Measurements from ENCODE around the gene LRRC75A.
"Not testable (repeated sequence)": the region's sequence is repeated elsewhere in the genome, so short reads cannot be mapped to it uniquely, and the experiment has no call there.

The LRRC75A gene

DNA sequence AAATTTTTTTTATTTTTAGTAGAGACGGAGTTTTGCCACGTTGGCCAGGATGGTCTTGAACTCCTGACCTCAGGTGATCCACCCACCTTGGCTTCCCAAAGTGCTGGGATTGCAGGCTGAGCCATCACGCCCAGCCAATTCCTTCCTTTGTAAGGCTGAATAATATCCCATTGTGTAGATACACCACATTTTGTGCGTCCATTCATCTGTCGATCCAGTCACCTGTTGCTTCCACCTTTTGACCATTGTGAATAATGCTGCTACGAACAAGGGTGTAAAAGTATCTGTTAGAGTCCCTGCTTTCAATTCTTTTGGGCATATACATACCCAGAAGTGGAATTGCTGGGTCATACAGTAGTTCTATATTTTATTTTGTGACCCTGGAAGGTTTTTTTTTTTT is 61.3 kb downstream of the LRRC75A start:
- DNase-seq (ENCODE audit: low spot score): no peak

DNA sequence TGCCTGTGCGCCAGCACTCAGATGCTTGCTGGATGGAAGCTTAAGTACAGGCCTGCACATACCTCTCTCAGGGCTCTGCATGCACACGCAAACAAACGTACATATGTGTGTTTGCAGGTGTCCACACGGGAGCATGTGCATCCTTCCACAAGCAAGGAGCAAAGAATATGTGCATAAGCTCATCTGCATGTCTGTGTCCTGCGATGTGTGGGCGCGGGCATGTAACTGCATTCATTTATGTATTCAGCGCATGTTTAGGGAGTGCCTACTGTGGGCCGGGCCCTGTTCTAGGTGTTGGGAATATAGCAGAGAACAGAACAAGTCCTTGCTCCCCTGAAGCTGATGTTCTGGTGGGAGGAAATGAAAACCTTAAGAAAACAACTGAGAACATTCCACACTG is 62.9 kb downstream of the LRRC75A start:
- no peak for DNase-seq (ENCODE audit: low spot score)

DNA sequence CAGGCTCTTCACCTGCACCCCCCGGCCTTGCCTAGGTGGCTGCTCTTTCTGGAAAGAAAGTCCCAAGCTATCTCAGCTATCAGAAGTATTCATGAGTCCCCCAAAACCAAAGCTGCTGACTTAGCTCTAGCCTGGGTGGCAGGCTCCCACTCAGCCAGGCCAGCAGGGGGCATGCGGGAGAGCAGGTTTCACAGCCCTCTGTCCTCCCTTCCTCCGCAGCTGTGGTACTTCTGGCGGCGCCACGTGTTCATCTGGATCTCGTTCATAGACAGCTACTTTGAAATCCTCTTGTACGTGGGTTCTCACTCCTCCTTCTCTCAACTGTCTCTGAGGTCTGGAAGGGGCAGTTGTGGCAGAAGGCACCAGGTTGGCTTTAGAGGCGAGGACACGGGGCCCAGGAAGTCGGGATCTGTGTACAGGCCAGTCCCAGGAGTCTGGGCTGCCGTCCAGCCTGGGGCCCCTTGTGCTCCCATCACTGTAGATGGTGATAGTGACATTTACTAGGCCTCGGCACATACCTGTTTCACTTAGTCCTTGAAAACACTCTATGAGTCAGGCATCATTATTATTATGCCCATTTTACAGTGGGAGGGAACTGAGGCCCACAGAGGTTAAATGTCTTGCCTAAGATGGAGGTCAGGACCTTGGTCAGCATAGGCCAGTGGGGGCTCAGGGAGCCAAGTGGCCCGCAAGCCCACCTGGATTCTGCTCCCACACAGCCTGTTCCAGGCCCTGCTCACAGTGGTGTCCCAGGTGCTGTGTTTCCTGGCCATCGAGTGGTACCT is 63.7 kb downstream of the LRRC75A start:
- no peak for DNase-seq (ENCODE audit: low spot score)

DNA sequence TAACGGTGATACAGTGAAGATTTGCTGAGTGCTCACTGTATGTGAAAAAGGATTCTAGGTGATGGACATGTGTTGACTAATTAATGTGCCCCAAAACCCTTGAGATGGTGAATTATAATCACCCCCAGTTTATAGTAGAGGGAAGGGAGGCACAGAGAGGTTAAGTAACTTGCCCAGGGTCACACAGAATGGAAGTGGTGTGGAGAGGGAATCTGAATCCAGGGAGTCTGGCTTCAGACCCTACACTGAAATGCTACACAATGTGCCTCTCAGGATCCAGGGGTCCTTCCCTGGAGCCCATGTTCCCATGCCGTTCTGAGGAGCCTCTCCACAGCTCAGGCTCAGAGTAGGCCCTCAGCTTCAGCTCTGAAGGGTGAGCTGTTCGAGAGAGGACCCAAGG is 65.0 kb downstream of the LRRC75A start:
- no peak for DNase-seq (ENCODE audit: low spot score)

DNA sequence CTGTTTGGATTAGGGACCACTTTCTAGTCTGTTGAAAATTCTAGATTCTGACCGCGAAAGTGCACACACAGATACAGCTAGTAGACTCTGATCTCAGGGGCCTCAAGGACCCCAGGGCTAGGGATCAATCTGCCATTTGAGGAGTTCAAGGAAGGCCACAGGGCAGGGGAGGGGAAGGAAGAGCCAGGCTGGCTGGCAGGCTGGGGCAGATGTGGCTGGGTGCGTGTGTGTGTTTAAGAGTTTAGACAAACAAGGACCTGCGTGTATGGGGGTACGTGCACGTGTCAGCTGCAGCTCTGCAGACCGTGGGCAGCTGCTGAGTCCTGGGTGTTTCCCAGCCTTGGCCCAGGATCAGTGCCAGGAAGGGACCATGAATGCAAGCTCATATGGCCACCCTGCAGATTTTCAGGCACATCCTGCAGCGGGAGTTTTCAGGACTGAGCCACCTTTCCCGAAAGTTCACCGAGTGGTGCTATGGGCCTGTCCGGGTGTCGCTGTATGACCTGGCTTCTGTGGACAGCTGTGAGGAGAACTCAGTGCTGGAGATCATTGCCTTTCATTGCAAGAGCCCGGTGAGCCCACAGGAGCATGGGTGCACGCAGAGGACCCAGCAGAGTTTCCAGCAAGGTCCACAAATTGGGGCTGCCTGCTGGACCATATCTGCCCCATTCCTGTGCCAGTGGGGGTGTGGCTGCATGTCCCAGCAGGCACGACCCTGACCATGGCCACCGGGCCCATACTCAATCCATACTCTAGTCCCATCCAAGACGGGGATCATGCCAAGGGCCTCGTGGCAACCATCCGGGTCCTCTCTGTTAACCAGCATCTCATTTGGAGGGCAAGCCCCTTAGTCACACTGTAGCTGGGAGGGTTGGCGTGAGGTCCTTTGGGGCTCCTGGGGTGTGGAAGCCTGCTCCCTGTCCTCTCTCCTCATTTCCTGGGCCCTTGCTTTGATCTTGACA is 66.0 kb downstream of the LRRC75A start:
- no peak for DNase-seq (ENCODE audit: low spot score)

DNA sequence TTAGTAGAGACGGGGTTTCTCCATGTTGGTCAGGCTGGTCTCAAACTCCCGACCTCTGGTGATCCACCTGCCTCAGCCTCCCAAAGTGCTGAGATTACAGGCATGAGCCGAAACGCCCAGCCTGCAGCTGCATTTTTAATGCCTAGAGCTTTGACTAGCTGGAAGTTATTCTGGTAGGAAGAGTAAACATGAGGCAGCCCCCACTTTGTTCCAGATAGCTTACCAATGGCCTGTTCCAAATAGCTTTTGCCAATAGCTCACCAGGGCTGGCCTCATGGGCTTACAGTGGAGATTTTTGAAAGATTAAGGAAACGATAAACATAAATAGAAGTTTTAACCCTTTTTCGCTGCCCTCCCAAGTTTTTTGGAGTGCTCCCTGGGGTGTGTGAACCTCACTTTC is 66.8 kb downstream of the LRRC75A start:
- no peak for DNase-seq (ENCODE audit: low spot score)

DNA sequence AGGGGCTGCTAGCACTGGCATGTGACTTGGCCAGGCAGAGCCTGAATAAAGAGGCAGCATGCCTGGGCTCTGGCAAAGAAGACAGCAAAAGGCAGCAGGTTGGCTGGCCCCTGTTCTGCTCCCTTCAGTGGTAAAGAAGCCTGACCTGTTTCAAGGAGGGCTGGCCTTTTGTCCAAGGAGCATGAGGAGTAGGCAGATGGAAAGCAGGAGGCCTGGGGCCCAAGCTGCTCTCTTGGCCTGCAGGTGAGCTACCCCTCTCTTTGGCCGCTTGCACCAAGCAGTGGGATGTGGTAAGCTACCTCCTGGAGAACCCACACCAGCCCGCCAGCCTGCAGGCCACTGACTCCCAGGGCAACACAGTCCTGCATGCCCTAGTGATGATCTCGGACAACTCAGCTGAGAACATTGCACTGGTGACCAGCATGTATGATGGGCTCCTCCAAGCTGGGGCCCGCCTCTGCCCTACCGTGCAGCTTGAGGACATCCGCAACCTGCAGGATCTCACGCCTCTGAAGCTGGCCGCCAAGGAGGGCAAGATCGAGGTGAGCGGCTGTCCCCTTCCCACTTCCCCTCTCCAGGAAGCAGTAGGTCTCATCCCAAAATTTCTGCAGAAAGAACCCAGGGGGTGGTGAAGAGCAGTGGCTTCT is 68.6 kb downstream of the LRRC75A start:
- DNase-seq (ENCODE audit: low spot score): no peak

DNA sequence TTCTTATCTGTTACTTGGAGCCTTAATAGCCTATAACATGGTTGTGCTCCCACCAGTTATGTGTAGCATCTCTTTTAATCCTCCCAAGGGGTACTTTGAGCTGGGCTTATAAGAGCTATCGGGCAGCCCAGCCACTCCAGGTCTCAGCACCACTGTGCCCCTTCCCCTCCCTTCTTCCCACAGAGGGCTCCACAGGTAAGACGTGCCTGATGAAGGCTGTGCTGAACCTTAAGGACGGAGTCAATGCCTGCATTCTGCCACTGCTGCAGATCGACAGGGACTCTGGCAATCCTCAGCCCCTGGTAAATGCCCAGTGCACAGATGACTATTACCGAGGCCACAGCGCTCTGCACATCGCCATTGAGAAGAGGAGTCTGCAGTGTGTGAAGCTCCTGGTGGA is 69.6 kb downstream of the LRRC75A start:
- DNase-seq (ENCODE audit: low spot score): no peak

DNA sequence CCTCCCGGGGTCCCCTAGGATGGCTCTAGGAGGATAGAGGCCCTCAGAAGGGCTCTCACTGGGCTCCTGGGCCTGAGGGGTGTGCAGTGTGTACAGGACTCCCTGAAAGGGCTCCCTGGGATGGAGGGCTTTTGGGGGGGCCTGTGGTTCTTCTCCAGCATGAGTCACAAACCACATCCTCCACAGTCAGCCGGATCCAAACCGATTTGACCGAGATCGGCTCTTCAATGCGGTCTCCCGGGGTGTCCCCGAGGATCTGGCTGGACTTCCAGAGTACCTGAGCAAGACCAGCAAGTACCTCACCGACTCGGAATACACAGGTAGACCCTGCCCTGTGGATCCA is 72.1 kb downstream of the LRRC75A start:
- no peak for DNase-seq (ENCODE audit: low spot score)

DNA sequence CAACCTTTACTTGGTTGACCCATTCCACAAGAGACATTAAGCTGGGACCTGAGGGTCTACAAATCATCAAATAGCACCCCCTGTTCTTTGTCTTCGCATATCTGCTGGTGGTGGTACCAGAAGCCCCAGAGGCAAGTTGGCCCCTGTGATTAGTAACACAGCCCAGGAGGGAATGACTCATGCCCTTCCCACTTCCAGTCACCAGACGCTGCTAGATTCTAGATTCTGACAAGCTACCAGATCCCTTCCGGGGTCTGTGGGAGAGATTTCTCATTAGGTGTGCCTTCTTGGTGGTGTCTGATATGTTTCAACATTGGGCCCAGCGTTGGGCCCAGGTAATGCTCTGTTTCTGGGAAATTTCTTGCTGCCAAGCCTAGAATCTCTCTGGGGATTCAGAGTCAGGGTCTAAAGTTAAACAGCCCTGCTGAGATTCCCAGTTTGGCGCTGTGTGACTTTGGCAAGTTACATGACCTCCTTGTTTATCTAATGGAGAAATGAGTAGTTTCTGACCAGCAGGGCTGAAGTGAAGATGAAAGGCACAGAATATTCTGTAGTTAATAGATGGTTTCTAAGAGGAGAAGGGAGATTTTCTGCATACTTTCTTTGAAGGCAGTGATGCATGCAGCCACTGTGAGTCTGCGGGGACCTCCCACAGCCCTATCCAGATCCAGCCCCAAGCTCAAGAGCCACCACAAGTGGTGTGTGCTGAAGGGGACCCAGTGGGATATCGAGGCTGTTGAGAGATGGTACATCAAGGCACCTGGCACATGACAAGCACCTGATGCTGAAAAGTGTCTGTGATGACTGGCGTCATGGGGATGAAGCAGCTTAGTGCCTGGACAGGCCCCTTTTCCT is 72.7 kb downstream of the LRRC75A start:
- no peak for DNase-seq (ENCODE audit: low spot score)

DNA sequence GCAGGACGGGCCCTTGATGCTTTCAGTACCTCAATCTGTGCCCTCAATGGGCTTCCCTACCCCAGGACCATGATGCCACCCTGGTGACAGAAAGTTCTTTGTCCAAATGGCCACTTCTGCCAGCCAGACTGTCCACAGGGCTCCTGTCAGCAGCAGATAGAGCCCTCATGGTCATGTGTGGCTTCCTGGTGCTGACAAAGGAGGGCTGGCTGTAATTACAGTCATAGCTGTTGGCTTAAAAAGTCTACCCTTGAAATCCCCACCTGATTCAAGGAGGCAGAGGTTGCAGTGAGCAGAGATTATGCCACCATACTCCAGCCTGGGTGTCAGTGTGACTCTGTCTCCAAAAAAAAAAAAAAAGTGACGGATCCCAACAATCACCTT is 73.3 kb downstream of the LRRC75A start:
- no peak for DNase-seq (ENCODE audit: low spot score)

DNA sequence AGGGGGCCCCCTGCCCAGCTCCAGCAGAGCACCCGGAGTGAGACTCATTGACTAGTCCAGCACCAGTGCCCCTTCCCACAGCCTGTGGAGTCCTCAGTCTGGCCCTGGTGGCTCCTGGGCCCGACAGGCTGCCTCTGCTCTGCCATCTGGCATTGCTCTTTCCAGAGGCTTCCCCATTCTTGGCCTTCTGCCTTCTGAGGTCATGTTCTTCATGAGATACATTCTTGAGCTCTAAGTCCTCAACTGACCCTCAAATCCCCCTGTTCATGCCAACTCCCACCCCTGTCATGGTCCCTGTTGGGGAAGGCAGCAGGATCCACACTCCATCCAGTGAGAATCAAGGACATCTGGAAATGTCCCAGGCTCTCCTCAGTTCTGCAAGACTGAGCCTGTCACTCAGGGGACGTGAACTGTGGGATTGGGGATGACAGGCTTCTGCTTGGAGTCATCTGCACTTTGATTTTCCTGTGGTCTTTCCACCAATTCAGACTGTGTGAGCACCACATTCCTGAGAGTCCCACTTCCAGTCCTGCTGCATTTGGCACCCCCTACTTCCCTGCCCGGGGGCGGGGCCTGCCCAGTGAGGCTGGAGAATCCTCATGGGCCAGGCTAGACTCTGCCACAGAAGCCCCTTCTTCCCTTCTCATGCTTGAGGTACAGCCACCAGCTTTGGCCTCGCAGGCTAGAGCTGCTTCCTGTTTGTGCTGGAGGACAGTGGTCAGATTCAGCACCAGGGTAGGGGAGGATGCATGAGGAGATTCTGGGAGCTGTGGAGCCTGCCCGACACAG is 73.9 kb downstream of the LRRC75A start:
- no peak for DNase-seq (ENCODE audit: low spot score)

DNA sequence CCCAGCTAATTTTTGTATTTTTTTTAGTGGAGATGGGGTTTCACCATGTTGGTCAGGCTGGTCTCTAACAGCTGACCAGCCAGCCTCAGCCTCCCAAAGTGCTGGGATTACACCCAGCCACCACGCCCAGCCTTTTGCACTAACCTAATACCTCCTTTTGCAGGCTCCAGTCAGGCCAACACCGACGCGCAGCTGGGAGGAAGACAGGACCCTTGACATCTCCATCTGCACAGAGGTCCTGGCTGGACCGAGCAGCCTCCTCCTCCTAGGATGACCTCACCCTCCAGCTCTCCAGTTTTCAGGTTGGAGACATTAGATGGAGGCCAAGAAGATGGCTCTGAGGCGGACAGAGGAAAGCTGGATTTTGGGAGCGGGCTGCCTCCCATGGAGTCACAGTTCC is 74.6 kb downstream of the LRRC75A start:
- DNase-seq (ENCODE audit: low spot score): no peak

DNA sequence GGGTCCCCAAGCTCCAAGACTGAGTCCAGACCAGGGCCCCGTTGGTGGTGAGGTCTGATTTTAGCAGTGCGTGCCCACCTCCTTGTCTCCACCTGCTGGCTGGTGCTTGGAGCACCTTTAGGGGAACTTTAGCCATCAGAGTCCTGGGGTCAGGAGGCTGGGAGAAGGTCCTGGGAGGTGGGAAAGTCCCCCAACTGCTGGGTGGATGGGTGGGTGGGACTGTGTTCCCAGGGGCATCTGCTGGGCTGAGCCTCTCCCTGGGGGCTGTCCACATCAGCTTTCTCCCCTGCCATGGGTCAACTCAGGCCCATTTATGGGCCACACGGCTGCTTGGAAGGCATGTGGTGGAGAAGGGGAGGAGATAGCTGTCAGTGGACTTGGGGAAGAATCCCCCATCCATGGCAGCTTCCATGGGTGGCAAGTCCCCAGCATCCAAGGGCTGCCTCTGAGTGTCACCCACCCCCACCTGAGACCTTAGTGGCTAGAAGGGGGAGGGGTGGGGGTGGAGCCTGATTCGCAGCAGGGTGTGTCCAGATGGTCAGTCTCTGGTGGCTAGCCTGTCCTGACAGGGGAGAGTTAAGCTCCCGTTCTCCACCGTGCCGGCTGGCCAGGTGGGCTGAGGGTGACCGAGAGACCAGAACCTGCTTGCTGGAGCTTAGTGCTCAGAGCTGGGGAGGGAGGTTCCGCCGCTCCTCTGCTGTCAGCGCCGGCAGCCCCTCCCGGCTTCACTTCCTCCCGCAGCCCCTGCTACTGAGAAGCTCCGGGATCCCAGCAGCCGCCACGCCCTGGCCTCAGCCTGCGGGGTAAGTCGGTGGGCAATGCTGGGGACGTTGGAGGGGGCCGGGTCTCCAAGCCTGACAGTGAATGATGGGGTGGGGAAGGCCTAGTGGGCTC is 76.7 kb downstream of the LRRC75A start, which contains the start of gene TRPV2:
Gene TRPV2, plus strand, starts transcription at position 541 of the 894 bp plus-strand sequence. CDS start 2,098 bp downstream, outside the sequence.
- DNase-seq (ENCODE audit: low spot score): peak; percentile 51

DNA sequence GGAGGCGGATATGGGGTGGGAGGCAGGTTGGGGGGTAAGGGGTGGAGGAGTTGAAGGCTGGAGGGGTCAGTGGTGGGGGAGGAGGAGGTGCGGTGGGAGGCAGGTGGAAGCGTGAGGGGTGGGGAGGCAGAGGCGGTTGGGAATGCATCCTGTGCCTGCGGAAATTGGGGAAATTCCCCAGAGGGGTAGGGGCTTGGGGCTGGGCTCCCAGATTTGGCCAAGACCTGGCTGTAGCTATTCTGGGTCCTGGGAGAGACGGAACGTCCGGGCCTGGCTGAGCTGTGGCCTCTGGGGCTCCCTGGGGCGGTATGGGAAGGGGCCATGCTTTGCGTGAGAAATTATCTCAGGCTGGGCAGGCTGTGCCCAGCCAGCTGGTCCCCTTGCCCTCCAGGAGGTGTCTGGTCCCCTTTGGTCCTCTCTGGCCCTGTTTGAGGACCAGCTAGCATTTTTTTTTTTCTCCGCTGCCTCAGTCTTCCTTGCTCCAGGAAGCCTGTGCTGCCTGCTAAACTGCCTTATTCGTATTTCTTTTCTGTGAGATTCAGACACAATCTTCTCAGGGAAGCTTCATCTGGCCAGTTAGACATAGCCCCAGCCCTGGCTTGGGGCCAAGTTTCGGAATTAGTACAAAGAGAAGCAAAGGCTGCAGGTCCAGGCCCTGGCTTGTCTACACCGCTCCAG is 83.9 kb downstream of the LRRC75A start:
- DNase-seq (ENCODE audit: low spot score): no peak

DNA sequence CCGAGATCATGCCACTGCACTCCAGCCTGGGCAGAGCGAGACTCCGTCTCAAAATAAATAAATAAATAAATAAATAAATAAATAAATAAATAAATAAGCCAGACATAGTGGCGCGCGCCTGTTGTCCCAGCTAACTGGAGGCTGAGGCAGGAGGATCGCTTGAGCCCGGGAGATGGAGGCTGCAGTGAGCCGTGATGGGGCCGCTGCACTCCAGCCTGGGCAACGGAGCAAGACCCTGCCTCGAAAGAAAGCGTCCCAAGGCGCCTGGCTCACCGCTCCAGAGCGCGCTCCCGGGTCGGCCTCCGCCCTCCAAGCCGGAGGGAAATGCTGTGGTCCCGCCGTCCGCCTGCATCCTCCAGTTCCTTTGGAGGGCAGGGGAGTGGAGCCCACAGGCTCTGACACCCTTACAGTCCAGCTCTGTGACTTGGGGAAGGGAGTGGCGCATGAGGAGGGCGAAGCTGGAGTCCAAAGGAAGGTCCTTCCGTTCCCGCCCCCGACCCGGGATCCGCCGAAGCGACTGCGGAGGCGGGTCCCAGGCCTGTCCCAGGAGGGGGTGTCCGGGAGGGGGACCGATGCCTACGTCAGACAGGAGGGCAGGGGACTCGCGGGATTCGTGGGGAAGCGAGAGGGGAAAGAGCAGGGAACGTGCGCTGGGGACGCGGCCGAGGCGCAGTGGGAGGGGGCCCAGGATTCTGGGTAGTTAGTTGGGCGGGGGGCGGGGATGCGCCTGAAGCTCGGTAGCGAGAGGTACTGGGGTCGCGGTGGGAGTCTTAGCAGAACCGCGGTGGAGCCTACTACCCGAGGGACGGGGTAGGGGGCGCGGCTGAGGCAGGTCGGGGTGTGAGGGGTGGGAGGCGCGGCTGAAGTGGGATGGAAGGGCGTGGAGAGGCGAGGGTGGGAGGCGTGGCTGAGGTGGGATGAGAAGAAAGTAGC is 85.0 kb downstream of the LRRC75A start:
- peak; percentile 27 for DNase-seq (ENCODE audit: low spot score)

DNA sequence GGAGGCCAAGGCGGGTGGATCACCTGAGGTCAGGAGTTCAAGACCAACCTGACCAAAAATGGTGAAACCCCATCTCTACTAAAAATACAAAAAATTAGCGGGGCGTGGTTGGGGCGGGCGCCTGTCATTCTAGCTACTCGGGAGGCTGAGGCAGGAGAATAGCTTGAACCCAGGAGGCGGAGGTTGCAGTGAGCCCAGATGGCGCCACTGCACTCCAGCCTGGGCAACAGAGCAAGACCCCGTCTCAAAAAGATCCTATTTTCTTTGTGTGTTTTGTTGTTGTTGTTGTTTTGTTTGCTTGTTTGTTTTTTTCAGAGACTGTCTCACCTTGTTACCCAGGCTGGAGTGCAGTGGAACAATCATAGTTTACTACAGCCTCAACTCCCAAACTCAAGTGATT is 88.1 kb downstream of the LRRC75A start:
- not testable (repeated sequence) for DNase-seq (ENCODE audit: low spot score)
